Sciatic nerve (tissue), 1 donor: ENCODE data around the gene CCNF. TPM values are rescaled to one million over a fixed set of nuclear protein-coding genes. Genes with fewer than 3 reads are reported as not detected.

Source experiments
- microRNA-seq: library from miRNA; unstranded; fragments of <30 nt; microRNA quantifications from one replicate; pipeline ENCODE4 v1.2.0, GENCODE V29; 2020
- total RNA-seq: library from RNA; stranded (reverse); fragmentation: NEBNext Ultra II Directional; extraction: Animal tissue kit (Norgen Biotek cat#: 25700); gene quantifications from one replicate; pipeline ENCODE4 v1.2.1, GENCODE V29; 2021
- donor health status: DM: no; HTN: no; CAD: no.

CCNF gene
- total RNA-seq, 1 donor from 2014 or later = 1.8 TPM

Small RNA genes within 50 kb of the gene (microRNA-seq; reads per million reads assigned to microRNA genes)
- gene MIR6767 = not detected
- gene MIR6768 = not detected

Other genes with a start within 250 kb of the CCNF start
- 1.6 TPM for gene CASKIN1, start 232.8 kb upstream of the CCNF start, total RNA-seq
- 21.8 TPM for gene MLST8, start 224.0 kb upstream of the CCNF start, total RNA-seq
- 9.9 TPM for gene BRICD5, start 218.6 kb upstream of the CCNF start, total RNA-seq
- 11.8 TPM for gene PGP, start 214.6 kb upstream of the CCNF start, total RNA-seq
- gene E4F1, start 205.9 kb upstream of the CCNF start, total RNA-seq = 22.3 TPM
- 1.6 TPM for gene DNASE1L2, start 193.0 kb upstream of the CCNF start, total RNA-seq
- 37.6 TPM for gene ECI1, start 177.9 kb upstream of the CCNF start, total RNA-seq
- 103 TPM for gene RNPS1, start 161.3 kb upstream of the CCNF start, total RNA-seq
- gene ABCA3, start 88.7 kb upstream of the CCNF start, total RNA-seq = 39.0 TPM
- gene TEDC2, start 30.7 kb downstream of the CCNF start, total RNA-seq = 0.58 TPM
- gene NTN3, start 41.9 kb downstream of the CCNF start, total RNA-seq = 0.36 TPM
- gene TBC1D24, start 45.7 kb downstream of the CCNF start, total RNA-seq = 15.4 TPM
- gene ATP6V0C, start 84.5 kb downstream of the CCNF start, total RNA-seq = 134 TPM
- gene AMDHD2, start 90.9 kb downstream of the CCNF start, total RNA-seq = 38.5 TPM
- gene CEMP1, start 102.0 kb downstream of the CCNF start, total RNA-seq = not detected
- 46.3 TPM for gene PDPK1, start 108.6 kb downstream of the CCNF start, total RNA-seq